Activated CD8-positive, alpha-beta T cell treated with anti-CD3 and anti-CD28 coated beads for 36 hours (primary cell): ENCODE results near the gene MST1R. TPM values are rescaled to one million over a fixed set of nuclear protein-coding genes. Genes with fewer than 3 reads are reported as not detected.

Experiments used
- ATAC-seq: fragments of 200-7000 bp; cut with Tn5 transposase; one replicate; pipeline ENCODE4 v1.10.0; 2021; ENCODE audit warnings: mild to moderate bottlenecking, moderate library complexity
- CTCF ChIA-PET: fragments of 350-600 bp; sonication (Branson Sonifier 250); formaldehyde crosslinking; loops from one replicate; lab custom pipeline; 2021; ENCODE audit warnings: antibody characterized with exemption; lab: Charles Lee
- POLR2A ChIA-PET: fragments of 350-600 bp; sonication (Branson Sonifier 250); formaldehyde crosslinking; loops from one replicate; lab custom pipeline; 2021; ENCODE audit warnings: antibody characterized with exemption; lab: Charles Lee
- DNase-seq: peaks from one replicate; pipeline ENCODE4 v3.0.0-alpha.2; 2020
- H3K27ac Mint-ChIP-seq: one replicate; pipeline ENCODE4 v1.8.0; 2021; ENCODE audit warnings: mild to moderate bottlenecking, mixed read lengths
- H3K27me3 Mint-ChIP-seq: one replicate; pipeline ENCODE4 v1.8.0; 2021; ENCODE audit warnings: mixed read lengths
- H3K36me3 Mint-ChIP-seq: one replicate; pipeline ENCODE4 v1.8.0; 2021; ENCODE audit warnings: low read depth, mixed read lengths
- H3K4me1 Mint-ChIP-seq: one replicate; pipeline ENCODE4 v1.8.0; 2021; ENCODE audit warnings: low read depth, mixed read lengths
- H3K4me3 Mint-ChIP-seq: one replicate; pipeline ENCODE4 v1.8.0; 2021; ENCODE audit warnings: mild to moderate bottlenecking, moderate library complexity, mixed read lengths
- H3K9me3 Mint-ChIP-seq: one replicate; pipeline ENCODE4 v1.8.0; 2021; ENCODE audit warnings: mixed read lengths
- intact Hi-C: fragments of 100-400 bp; cut with micrococcal nuclease; formaldehyde crosslinking; loops from one replicate; pipeline ENCODE4 v1.10.0; 2022
- total RNA-seq, 2 experiments: library from RNA; stranded (reverse); gene quantifications; one replicate each; pipeline ENCODE4 v1.2.3, GENCODE V29; 2021
- TF ChIP-seq, protein P1 (sequence below): fragments of 200-600 bp; IDR thresholded peaks from one replicate; pipeline ENCODE4 v1.8.0; 2022; ENCODE audit warnings: antibody characterized with exemption, mild to moderate bottlenecking

Gene MST1R
- total RNA-seq, 2 experiments from 2014 or later = 0.79 to 1.1 TPM

DNA sequence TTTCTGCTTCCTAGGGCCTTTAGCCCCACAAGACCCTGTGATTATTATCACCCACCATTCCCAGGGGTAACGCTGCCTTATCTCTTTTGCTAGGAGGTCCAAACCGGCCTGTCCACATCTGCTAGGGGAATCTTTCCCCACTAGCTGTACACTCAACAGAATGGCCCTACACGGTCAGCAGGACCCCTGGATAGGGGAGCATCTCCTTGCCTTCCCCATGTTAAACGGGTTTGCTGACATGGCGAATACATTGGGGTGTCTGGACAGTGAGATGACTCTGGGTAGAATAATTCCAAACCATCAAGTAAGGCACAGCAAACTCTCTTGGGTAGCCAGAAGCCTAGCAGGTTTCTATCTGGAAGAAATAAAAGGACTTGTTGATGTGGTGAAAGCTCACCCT is 48.0 kb downstream of the MST1R start:
- CTCF ChIA-PET = interaction anchor here (1.0 to 3.2 kb wide), 6 partner anchors 10 to 53 kb away, joined by 3 to 20 read pairs (median 4); no protein-coding TSS in a partner anchor
- no peak for ATAC-seq
- TF ChIP-seq, protein P1, sequence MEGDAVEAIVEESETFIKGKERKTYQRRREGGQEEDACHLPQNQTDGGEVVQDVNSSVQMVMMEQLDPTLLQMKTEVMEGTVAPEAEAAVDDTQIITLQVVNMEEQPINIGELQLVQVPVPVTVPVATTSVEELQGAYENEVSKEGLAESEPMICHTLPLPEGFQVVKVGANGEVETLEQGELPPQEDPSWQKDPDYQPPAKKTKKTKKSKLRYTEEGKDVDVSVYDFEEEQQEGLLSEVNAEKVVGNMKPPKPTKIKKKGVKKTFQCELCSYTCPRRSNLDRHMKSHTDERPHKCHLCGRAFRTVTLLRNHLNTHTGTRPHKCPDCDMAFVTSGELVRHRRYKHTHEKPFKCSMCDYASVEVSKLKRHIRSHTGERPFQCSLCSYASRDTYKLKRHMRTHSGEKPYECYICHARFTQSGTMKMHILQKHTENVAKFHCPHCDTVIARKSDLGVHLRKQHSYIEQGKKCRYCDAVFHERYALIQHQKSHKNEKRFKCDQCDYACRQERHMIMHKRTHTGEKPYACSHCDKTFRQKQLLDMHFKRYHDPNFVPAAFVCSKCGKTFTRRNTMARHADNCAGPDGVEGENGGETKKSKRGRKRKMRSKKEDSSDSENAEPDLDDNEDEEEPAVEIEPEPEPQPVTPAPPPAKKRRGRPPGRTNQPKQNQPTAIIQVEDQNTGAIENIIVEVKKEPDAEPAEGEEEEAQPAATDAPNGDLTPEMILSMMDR = no peak
- POLR2A ChIA-PET = interaction anchor here (1.1 to 3.1 kb wide), 3 partner anchors 10 to 13 kb away, joined by 4 to 17 read pairs (median 5); partner anchors contain the start of gene CAMKV
- peaks cover 12% of the 10 kb centered on the region for H3K4me1 Mint-ChIP-seq
- H3K27ac Mint-ChIP-seq = no peak overlapping the region
- no peaks in the 10 kb centered on the region for H3K9me3 Mint-ChIP-seq
- intact Hi-C loops = no loop called here
- DNase-seq = no peak
- no peaks in the 10 kb centered on the region for H3K36me3 Mint-ChIP-seq
- no peaks in the 10 kb centered on the region for H3K27me3 Mint-ChIP-seq
- peak overlapping the region; percentile 98 for H3K4me3 Mint-ChIP-seq

DNA sequence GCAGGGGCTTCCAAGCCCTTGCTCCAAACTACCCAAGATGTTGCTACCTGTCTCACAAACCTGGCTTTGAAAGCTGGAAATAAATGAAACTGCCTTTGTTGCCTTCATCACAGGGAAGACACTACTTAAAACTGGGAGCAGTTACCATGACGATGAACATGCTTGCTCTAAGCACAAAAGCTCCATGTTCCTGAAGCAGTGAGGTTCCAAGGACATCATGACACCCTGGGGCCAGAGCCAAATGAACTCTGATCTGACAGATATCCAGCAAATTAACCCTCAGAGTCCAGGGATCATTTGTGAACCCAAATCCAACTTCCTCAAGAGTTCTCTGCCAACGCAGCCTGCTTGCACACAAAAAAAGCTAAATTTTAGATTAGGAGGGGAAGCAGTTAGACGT is 58.0 kb downstream of the MST1R start:
- H3K4me3 Mint-ChIP-seq = no peak overlapping the region
- ATAC-seq (no peak), DNase-seq (no peak)
- H3K36me3 Mint-ChIP-seq = peaks cover 12% of the 10 kb centered on the region
- ChIA-PET POLR2A (interaction anchor here (1.0 to 1.1 kb wide), 2 partner anchors 10 to 14 kb away, joined by 4 to 5 read pairs; no protein-coding TSS in a partner anchor), CTCF (interaction anchor here (1.0 to 22.5 kb wide), 6 partner anchors 8 to 306 kb away, joined by 3 to 412 read pairs (median 4); partner anchors contain the start of genes CDHR4, INKA1 and UBA7)
- H3K4me1 Mint-ChIP-seq = no peaks in the 10 kb centered on the region
- no peaks in the 10 kb centered on the region for H3K27me3 Mint-ChIP-seq
- H3K27ac Mint-ChIP-seq = no peak overlapping the region
- TF ChIP-seq, protein P1 = no peak
- H3K9me3 Mint-ChIP-seq = no peaks in the 10 kb centered on the region
- intact Hi-C loops = no loop called here

DNA sequence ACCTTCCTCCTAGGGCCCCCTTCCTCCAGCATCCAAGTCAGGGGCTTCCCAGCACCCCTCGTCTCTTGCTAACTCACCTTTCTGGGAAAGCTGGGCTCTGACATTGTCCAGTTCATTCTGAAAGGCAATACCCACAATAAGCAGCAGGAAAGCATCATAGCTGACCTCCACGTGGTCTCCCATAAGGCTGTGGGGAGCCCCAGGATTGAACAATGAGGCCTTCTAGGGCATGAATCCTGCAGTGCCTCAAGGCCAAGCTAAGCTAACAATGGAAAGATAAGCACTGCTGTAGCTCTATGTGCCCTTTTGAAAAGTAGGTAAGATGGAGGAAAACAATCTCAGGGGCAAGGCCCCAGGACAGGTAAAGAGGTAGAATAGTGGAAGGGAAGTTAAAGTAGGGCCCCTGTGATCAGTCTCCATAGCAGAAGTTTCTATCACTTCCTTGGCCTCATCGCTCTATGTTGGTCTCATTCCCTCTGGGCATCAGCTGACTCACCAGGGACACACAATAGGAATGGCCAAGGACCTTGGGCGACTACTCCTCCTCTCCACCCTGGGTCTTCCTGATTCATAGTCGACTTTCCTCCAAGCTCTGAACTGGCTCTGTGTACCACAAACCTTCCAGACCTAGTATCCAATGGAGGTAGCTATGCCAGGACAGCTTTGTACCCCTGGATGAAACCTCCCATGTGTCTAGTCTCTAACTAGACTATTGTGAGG is 59.0 kb downstream of the MST1R start:
- intact Hi-C loops = no loop called here
- Mint-ChIP-seq H3K9me3 (no peaks in the 10 kb centered on the region), H3K4me1 (no peaks in the 10 kb centered on the region), H3K27me3 (no peaks in the 10 kb centered on the region), H3K27ac (no peak overlapping the region), H3K36me3 (peaks cover 12% of the 10 kb centered on the region), H3K4me3 (no peak overlapping the region)
- DNase-seq (no peak), ATAC-seq (no peak)
- CTCF ChIA-PET = interaction anchor here (1.0 to 22.5 kb wide), 5 partner anchors 9 to 305 kb away, joined by 3 to 412 read pairs (median 3); partner anchors contain the start of genes CDHR4, INKA1 and UBA7
- POLR2A ChIA-PET = interaction anchor here (1.0 to 1.1 kb wide), 2 partner anchors 13 to 26 kb away, joined by 4 read pairs; no protein-coding TSS in a partner anchor
- TF ChIP-seq, protein P1 = no peak

DNA sequence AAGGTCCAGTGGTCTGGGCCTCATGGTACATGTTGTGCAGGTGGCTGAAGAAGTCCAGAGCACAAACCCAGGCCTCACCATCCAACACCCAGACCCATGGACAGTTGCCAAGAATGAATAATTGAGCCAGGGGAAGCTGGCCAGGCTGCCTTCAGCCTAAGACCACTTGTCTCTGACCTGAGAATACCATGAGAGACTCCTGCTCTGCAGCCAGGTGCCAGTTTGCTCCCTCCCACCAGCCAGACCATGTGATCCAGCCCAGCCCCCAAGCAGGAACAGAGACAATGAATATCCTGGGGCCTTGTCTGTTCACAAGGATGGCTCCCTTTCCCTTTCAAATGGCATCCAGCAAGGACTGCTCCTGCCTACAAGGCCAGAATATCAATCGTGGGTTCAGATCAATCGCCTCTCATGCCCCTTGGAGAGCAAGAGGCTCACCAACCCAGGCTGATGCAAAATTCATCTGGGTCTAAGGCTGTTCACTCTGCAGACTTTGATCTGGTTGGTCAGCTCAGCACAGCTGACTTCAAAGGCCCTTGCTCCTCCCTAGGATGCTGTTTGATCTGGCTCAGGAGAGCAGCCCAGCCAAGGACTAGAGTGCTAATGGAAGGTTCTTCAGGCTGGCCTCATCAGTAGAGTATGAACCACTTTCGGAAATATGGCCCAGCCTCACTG is 60.7 kb downstream of the MST1R start:
- ATAC-seq (no peak), DNase-seq (no peak)
- H3K27ac Mint-ChIP-seq = no peak overlapping the region
- no peaks in the 10 kb centered on the region for H3K9me3 Mint-ChIP-seq
- peaks cover 15% of the 10 kb centered on the region for H3K36me3 Mint-ChIP-seq
- peaks cover 1% of the 10 kb centered on the region for H3K4me1 Mint-ChIP-seq
- intact Hi-C loops = no loop called here
- TF ChIP-seq, protein P1 = no peak
- no peak overlapping the region for H3K4me3 Mint-ChIP-seq
- H3K27me3 Mint-ChIP-seq = no peaks in the 10 kb centered on the region
- ChIA-PET CTCF (interaction anchor here (22.5 kb wide), 1 partner anchor 34 kb away, joined by 412 read pairs; the partner anchor contains the start of genes CDHR4, INKA1 and UBA7), POLR2A (interaction anchor here (2.0 kb wide), 1 partner anchor 13 kb away, joined by 4 read pairs; no protein-coding TSS in a partner anchor)
